ENCODE data around the gene OBSL1. TPM values are rescaled to one million over a fixed set of nuclear protein-coding genes. Genes with fewer than 3 reads are reported as not detected.
A peak's percentile ranks its signal among the peaks of the same experiment; 100 is the strongest.

OBSL1 gene
- total and polyA plus RNA-seq, 2 donors (not counting 1 experiment from before 2014, with no cell fraction given) = not detected

GRCh38 chr2:219551441-219552381, 19.6 kb downstream of the OBSL1 start:
- H3K4me2 ChIP-seq (replicated peaks; ENCODE audit: low read depth, low read length, poor library complexity, severe bottlenecking) = peak overlapping the region; percentile 98
- peak overlapping the region in 4 of 5 experiments; percentile 35 to 52 (median 46) for H3K4me3 ChIP-seq (ENCODE audit: control extremely low read depth in 1 of 5, extremely low read depth in 1 of 5, insufficient read depth in 1 of 5, low read depth in 2 of 5, low read length in 4 of 5)
- WGBS (ENCODE audit: insufficient coverage) = 7% methylated on average over 42 of the region's 54 CpGs
- no peaks in the 10 kb centered on the region for H3K36me3 ChIP-seq (replicated peaks in 1 of 2; ENCODE audit: control extremely low read depth in 1 of 2, control insufficient read depth in 1 of 2, extremely low read depth in 1 of 2, insufficient read depth in 2 of 2, low read length in 1 of 2)
- DNase-seq = no peak
- no peaks in the 10 kb centered on the region for H4K20me1 ChIP-seq (ENCODE audit: control insufficient read depth, insufficient read depth, low read length, poor library complexity, severe bottlenecking)
- TF ChIP-seq, protein P1, sequence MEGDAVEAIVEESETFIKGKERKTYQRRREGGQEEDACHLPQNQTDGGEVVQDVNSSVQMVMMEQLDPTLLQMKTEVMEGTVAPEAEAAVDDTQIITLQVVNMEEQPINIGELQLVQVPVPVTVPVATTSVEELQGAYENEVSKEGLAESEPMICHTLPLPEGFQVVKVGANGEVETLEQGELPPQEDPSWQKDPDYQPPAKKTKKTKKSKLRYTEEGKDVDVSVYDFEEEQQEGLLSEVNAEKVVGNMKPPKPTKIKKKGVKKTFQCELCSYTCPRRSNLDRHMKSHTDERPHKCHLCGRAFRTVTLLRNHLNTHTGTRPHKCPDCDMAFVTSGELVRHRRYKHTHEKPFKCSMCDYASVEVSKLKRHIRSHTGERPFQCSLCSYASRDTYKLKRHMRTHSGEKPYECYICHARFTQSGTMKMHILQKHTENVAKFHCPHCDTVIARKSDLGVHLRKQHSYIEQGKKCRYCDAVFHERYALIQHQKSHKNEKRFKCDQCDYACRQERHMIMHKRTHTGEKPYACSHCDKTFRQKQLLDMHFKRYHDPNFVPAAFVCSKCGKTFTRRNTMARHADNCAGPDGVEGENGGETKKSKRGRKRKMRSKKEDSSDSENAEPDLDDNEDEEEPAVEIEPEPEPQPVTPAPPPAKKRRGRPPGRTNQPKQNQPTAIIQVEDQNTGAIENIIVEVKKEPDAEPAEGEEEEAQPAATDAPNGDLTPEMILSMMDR (IDR thresholded peaks at IDR 0.05) = no peak
- TF ChIP-seq EZH2 (IDR thresholded peaks at IDR 0.05; ENCODE audit: borderline replicate concordance, insufficient read depth, low read depth, low read length, poor library complexity, severe bottlenecking) = no peak
- peaks cover 20 to 30% of the 10 kb centered on the region in 2 donors for H3K4me1 ChIP-seq (ENCODE audit: control insufficient read depth in 2 of 2, insufficient read depth in 2 of 2, low read length in 2 of 2)
- ChIA-PET CTCF (interaction anchor here (1.0 to 1.7 kb wide), 2 partner anchors 9 to 10 kb away, joined by 5 to 6 read pairs; no protein-coding TSS in a partner anchor), POLR2A (interaction anchor here (1.9 kb wide), 1 partner anchor 8 kb away, joined by 4 read pairs; the partner anchor contains the start of genes CHPF and TMEM198)
- H3K9me3 ChIP-seq (ENCODE audit: control extremely low read depth in 1 of 3, control insufficient read depth in 2 of 3, insufficient read depth in 1 of 3, low read length in 2 of 3) = peaks cover 0 to 38% (median 0%) of the 10 kb centered on the region in 3 donors
- H3K27me3 ChIP-seq (replicated peaks in 1 of 4; ENCODE audit: control extremely low read depth in 1 of 4, control insufficient read depth in 3 of 4, insufficient read depth in 4 of 4, low read length in 3 of 4) = peaks cover 0 to 80% (median 23%) of the 10 kb centered on the region in 4 experiments
- Mint-ChIP-seq H3K27me3 (peaks cover 62% of the 10 kb centered on the region), H3K4me1 (peaks cover 14% of the 10 kb centered on the region), H3K4me3 (peak overlapping the region; percentile 76), H3K9me3 (ENCODE audit: insufficient read depth) (no peaks in the 10 kb centered on the region), H3K27ac (no peak overlapping the region)
- no peaks in the 10 kb centered on the region for H3K79me2 ChIP-seq (ENCODE audit: control insufficient read depth, insufficient read depth, low read length)
- H3K9ac ChIP-seq (ENCODE audit: low read length) = peak overlapping the region; percentile 41
- peak overlapping the region; percentile 64 for H2AFZ ChIP-seq (ENCODE audit: insufficient read depth, low read depth, low read length, poor library complexity, severe bottlenecking)
- H3K27ac ChIP-seq (ENCODE audit: low read length in 2 of 2) = no peak overlapping the region
- ATAC-seq (ENCODE audit: low read depth) = no peak
- intact Hi-C loops (cut with micrococcal nuclease) = loop anchor here (1.0 to 2.0 kb wide), 2 partner anchors 7 to 45 kb away; partner anchors contain the start of genes STK11IP and TMEM198
